ENCODE data around the gene PCP2.

PCP2 gene

DNA sequence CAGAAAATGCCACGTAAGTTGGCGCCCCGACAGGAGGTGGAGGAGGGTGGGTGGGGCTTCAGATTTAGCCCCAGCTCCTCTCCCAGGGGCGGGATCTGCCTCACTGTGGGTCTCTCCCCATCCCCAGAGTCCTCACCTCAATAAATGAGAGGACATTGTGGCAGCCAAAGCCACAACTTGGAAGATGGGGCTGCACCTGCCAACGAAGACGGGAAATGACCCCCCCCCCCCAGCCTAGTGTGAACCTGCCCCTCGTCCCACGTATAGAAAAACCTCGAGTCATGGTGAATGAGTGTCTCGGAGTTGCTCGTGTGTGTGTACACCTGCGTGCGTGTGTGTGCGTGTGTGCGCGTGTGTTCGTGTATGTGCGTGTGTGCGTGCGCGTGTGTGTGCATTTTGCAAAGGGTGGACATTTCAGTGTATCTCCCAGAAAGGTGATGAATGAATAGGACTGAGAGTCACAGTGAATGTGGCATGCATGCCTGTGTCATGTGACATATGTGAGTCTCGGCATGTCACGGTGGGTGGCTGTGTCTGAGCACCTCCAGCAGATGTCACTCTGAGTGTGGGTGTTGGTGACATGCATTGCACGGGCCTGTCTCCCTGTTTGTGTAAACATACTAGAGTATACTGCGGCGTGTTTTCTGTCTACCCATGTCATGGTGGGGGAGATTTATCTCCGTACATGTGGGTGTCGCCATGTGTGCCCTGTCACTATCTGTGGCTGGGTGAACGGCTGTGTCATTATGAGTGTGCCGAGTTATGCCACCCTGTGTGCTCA, 45.6 kb upstream of the PCP2 start:
- H3K4me3 ChIP-seq (ENCODE audit: low read depth, low read length): no peak overlapping the region
- TF ChIP-seq, protein P1, sequence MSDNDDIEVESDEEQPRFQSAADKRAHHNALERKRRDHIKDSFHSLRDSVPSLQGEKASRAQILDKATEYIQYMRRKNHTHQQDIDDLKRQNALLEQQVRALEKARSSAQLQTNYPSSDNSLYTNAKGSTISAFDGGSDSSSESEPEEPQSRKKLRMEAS (IDR thresholded peaks at IDR 0.05; ENCODE audit: low read depth, low read length): peak; percentile 49
- TF ChIP-seq, protein P2, sequence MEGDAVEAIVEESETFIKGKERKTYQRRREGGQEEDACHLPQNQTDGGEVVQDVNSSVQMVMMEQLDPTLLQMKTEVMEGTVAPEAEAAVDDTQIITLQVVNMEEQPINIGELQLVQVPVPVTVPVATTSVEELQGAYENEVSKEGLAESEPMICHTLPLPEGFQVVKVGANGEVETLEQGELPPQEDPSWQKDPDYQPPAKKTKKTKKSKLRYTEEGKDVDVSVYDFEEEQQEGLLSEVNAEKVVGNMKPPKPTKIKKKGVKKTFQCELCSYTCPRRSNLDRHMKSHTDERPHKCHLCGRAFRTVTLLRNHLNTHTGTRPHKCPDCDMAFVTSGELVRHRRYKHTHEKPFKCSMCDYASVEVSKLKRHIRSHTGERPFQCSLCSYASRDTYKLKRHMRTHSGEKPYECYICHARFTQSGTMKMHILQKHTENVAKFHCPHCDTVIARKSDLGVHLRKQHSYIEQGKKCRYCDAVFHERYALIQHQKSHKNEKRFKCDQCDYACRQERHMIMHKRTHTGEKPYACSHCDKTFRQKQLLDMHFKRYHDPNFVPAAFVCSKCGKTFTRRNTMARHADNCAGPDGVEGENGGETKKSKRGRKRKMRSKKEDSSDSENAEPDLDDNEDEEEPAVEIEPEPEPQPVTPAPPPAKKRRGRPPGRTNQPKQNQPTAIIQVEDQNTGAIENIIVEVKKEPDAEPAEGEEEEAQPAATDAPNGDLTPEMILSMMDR (IDR thresholded peaks at IDR 0.05; ENCODE audit: low read depth, low read length): peak; percentile 36
- TF ChIP-seq POLR2A (IDR thresholded peaks at IDR 0.05; ENCODE audit: extremely low read depth, insufficient read length): no peak
- no peak for TF ChIP-seq MYC (IDR thresholded peaks at IDR 0.05; ENCODE audit: low read depth, low read length)
- DNase-seq (ENCODE audit: low read depth): peak; percentile 53

DNA sequence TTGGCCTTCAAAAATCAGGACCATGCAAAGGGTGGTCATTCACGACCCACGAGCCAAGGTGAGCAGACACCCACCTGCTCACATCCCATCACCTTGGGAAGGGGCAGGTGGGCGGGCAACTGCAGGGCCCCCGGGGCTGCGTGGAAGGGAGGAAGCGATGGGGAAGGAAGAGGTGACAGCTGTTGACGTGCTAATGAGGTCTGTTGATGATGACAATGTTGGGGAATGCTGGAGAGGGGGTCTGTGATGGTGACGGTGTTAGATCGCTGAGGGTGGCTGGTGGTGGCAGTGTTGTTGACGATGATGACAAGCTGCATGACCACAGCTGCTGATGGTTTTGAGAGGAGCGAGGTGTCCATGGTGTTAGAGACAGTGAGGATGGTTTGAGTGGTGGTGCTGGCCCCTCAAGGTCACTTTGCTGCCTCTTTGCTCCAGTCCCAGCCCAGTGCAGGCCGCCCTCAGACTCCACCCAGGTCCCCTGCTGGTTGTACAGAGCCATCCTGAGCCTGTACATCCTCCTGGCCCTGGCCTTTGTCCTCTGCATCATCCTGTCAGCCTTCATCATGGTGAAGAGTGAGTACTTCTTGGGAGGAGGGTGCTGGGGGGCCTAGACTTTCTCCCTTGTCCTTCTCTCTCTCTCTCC, 44.3 kb upstream of the PCP2 start:
- DNase-seq (ENCODE audit: low read depth): peak; percentile 51

DNA sequence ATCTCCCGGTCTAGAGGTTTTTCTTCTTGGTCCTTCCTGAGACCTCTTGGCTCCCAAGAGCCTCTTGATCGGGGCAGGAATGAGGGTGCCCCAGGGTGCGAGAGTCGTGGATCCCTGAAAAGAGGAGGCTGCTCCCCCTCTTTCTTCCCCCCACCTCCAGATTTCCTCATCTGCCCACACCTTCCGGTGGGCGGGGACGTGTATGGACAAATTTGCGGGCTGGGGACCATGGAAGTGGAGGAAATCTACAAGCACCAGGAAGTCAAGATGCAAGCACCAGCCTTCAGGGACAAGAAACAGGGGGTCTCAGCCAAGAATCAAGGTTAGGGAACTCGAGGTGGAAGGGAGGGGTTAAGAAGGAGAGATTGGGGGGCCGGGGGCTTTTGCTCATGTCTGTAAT, 43.3 kb upstream of the PCP2 start, which contains the start of gene MCEMP1:
Gene MCEMP1 (plus strand): TSS at position 237 of the 400 bp plus-strand sequence. CDS start 31 bp downstream, at position 268.
- peak within 1 kb of the TSS; percentile 53 for H3K4me3 ChIP-seq (ENCODE audit: low read depth, low read length)
- TF ChIP-seq, protein P2 (IDR thresholded peaks at IDR 0.05; ENCODE audit: low read depth, low read length): no peak
- TF ChIP-seq, protein P1 (IDR thresholded peaks at IDR 0.05; ENCODE audit: low read depth, low read length): no peak
- no peak for TF ChIP-seq POLR2A (IDR thresholded peaks at IDR 0.05; ENCODE audit: extremely low read depth, insufficient read length)
- no peak for TF ChIP-seq MYC (IDR thresholded peaks at IDR 0.05; ENCODE audit: low read depth, low read length)
- peak; percentile 80 for DNase-seq (ENCODE audit: low read depth)

More for the DNA sequence above, 44.3 kb upstream of the PCP2 start:
- no peak overlapping the region for H3K4me3 ChIP-seq (ENCODE audit: low read depth, low read length)
- TF ChIP-seq, protein P1 (IDR thresholded peaks at IDR 0.05; ENCODE audit: low read depth, low read length): no peak
- TF ChIP-seq MYC (IDR thresholded peaks at IDR 0.05; ENCODE audit: low read depth, low read length): no peak
- TF ChIP-seq, protein P2 (IDR thresholded peaks at IDR 0.05; ENCODE audit: low read depth, low read length): no peak
- no peak for TF ChIP-seq POLR2A (IDR thresholded peaks at IDR 0.05; ENCODE audit: extremely low read depth, insufficient read length)

DNA sequence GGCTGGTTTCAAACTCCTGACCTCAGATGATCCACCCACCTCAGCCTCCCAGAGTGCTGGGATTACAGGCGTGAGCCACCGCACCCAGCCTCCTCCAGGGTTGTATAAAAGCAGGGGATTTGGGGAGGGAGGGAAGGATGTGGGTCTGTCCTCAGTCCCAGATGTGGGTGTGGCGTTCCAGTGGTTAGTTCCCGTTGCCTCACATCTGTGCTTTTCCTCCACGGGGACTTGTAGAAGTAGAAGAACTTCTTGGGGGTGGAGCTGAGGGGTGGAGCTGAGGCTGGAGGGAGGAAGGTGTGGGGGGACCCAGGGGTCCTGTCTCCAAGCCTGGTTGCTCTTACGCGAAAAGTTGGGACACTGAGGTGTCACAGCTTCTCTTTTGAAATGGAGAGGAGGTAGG, 42.9 kb upstream of the PCP2 start:
- DNase-seq (ENCODE audit: low read depth): peak; percentile 97
- TF ChIP-seq MYC (IDR thresholded peaks at IDR 0.05; ENCODE audit: low read depth, low read length) (no peak), POLR2A (IDR thresholded peaks at IDR 0.05; ENCODE audit: extremely low read depth, insufficient read length) (no peak)
- TF ChIP-seq, protein P2 (IDR thresholded peaks at IDR 0.05; ENCODE audit: low read depth, low read length): no peak
- TF ChIP-seq, protein P1 (IDR thresholded peaks at IDR 0.05; ENCODE audit: low read depth, low read length): no peak
- peak overlapping the region; percentile 53 for H3K4me3 ChIP-seq (ENCODE audit: low read depth, low read length)

DNA sequence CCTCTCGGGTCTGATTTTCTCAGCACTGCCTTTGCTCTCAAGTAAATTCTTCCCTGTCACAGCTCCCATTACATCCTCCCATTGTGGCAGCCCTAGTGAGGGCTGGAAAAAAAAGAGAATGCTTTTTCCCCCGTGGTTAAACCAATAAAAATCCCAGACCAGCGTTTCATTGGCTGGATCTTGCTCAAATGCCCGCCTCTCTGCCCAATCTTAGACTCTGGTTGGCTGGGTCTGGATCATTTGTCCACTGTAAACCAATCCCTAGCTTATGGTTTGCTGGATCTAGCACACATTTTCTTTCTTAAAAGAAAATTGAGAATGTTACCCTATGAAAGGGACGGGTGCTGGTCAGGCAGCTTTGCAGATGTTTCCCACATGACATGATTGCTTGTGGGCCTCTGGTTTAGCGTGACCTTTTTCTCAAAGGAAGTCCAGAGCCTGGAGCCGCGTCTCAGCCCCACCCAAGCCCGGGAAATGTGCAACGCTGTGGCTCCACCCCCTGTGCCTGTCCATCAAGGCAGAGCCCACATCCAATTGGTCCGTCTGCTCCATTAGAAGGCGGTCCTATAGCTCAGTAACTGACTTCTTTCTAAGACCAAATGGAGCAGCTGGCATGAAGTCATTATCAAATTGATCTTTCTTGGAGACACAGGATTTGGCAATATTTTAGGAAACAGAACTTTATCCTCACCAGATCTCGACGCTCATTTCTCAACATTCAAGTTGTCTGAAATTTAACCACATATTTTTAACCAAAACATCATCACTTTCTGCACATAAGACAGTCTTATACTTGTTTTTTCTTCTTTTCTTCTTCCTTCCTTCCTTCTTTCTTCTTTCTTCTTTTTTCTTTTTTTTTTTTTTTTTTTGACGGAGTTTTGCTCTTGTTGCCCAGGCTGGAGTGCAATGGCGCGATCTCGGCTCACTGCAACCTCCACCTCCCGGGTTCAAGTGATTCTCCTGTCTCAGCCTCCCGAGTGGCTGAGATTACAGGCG, 40.8 kb upstream of the PCP2 start:
- TF ChIP-seq, protein P1 (IDR thresholded peaks at IDR 0.05; ENCODE audit: low read depth, low read length): peak; percentile 27; the same call in 1 of the 2 replicates
- TF ChIP-seq MYC (IDR thresholded peaks at IDR 0.05; ENCODE audit: low read depth, low read length) (no peak; the same call in 1 of the 2 replicates), POLR2A (IDR thresholded peaks at IDR 0.05; ENCODE audit: extremely low read depth, insufficient read length) (no peak)
- TF ChIP-seq, protein P2 (IDR thresholded peaks at IDR 0.05; ENCODE audit: low read depth, low read length): no peak
- no peak overlapping the region for H3K4me3 ChIP-seq (ENCODE audit: low read depth, low read length)
- peak; percentile 96 for DNase-seq (ENCODE audit: low read depth)

All from NB4 (cell line).